Uterus (tissue), 2 donors: Measurements from ENCODE around the gene WT1.

ENCODE experiments used
- CTCF ChIP-seq, 4 experiments: fragments of 200-600 bp in 2 of 4; fragments of 450-650 bp in 2 of 4; sonication (generic) in 2 of 4; IDR thresholded peaks; one replicate each; pipeline ENCODE4 v1.5.1; 2016 to 2019; ENCODE audit warnings: antibody characterized with exemption in 4 of 4, mild to moderate bottlenecking in 2 of 4, moderate library complexity in 1 of 4
- POLR2A ChIP-seq, 2 donors: fragments of 450-650 bp; IDR thresholded peaks; one replicate each; pipeline ENCODE4 v1.6.1; 2016; ENCODE audit warnings: antibody characterized with exemption in 2 of 2, mild to moderate bottlenecking in 1 of 2, moderate library complexity in 1 of 2

GRCh38 chr11:32382339-32383049, 52.8 kb downstream of the WT1 start:
- TF ChIP-seq POLR2A (IDR thresholded peaks at IDR 0.05) (no peak), CTCF (IDR thresholded peaks at IDR 0.05) (no peak)
